ENCODE results near the gene SAMD1. TPM values are rescaled to one million over a fixed set of nuclear protein-coding genes. Genes with fewer than 3 reads are reported as not detected.
"Not testable (repeated sequence)": the region's sequence is repeated elsewhere in the genome, so short reads cannot be mapped to it uniquely, and the experiment has no call there.

SAMD1 gene
- total RNA-seq, 1 donor, result 40.4 TPM

GRCh38 chr19:14050512-14050911, 40.0 kb downstream of the SAMD1 start:
- H3K4me3 ChIP-seq (ENCODE audit: low read depth, low read length), result no peak overlapping the region
- DNase-seq (ENCODE audit: low read depth), result no peak
- TF ChIP-seq CTCF (IDR thresholded peaks at IDR 0.05; ENCODE audit: insufficient read depth, low read length), result no peak

GRCh38 chr19:14048443-14049153, 42.0 kb downstream of the SAMD1 start:
- peak; percentile 86 for TF ChIP-seq CTCF (IDR thresholded peaks at IDR 0.05; ENCODE audit: insufficient read depth, low read length)
- no peak overlapping the region for H3K4me3 ChIP-seq (ENCODE audit: low read depth, low read length)
- DNase-seq (ENCODE audit: low read depth), result no peak

GRCh38 chr19:14047866-14048265, 42.7 kb downstream of the SAMD1 start:
- H3K4me3 ChIP-seq (ENCODE audit: low read depth, low read length); DNase-seq (ENCODE audit: low read depth): not testable (repeated sequence)

- not testable (repeated sequence) for H3K4me3 ChIP-seq (ENCODE audit: low read depth, low read length)
- peak; percentile 56 for TF ChIP-seq CTCF (IDR thresholded peaks at IDR 0.05; ENCODE audit: insufficient read depth, low read length)
- peak; percentile 69 for DNase-seq (ENCODE audit: low read depth)
Observed at GRCh38 chr19:14042659-14043608, 47.6 kb downstream of the SAMD1 start.

GRCh38 chr19:14039181-14039580, 51.4 kb downstream of the SAMD1 start:
- H3K4me3 ChIP-seq (ENCODE audit: low read depth, low read length), result no peak overlapping the region
- no peak for DNase-seq (ENCODE audit: low read depth)
- no peak for TF ChIP-seq CTCF (IDR thresholded peaks at IDR 0.05; ENCODE audit: insufficient read depth, low read length)

Other genes starting within 250 kb of the SAMD1 start
- gene NANOS3, start 213.6 kb downstream of the SAMD1 start, total RNA-seq (ENCODE audit: low replicate concordance), result 0.27 TPM in 1 of 2 replicates, not detected in the other
- gene BRME1, start 184.6 kb downstream of the SAMD1 start, total RNA-seq (ENCODE audit: low replicate concordance), result 1.5 and 1.8 TPM in 2 replicates
- 12.5 and 16.6 TPM in 2 replicates for gene CC2D1A, start 184.6 kb downstream of the SAMD1 start, total RNA-seq (ENCODE audit: low replicate concordance)
- 0.90 and 1.6 TPM in 2 replicates for gene PODNL1, start 152.3 kb downstream of the SAMD1 start, total RNA-seq (ENCODE audit: low replicate concordance)
- 8.3 and 12.7 TPM in 2 replicates for gene DCAF15, start 138.2 kb downstream of the SAMD1 start, total RNA-seq (ENCODE audit: low replicate concordance)
- 3.4 and 3.6 TPM in 2 replicates for gene RFX1, start 84.4 kb downstream of the SAMD1 start, total RNA-seq (ENCODE audit: low replicate concordance)
- gene RLN3, start 62.6 kb downstream of the SAMD1 start, total RNA-seq (ENCODE audit: low replicate concordance), result not detected in 2 replicates
- gene IL27RA, start 59.0 kb downstream of the SAMD1 start, total RNA-seq (ENCODE audit: low replicate concordance), result 0.63 and 0.82 TPM in 2 replicates
- 0.16 TPM in 1 of 2 replicates, not detected in the other for gene PALM3, start 28.7 kb downstream of the SAMD1 start, total RNA-seq (ENCODE audit: low replicate concordance)
- gene MISP3, start 18.0 kb downstream of the SAMD1 start, total RNA-seq (ENCODE audit: low replicate concordance), result 0.72 TPM in 1 of 2 replicates, not detected in the other
- 0.27 TPM in 1 of 2 replicates, not detected in the other for gene C19orf67, start 5.0 kb downstream of the SAMD1 start, total RNA-seq (ENCODE audit: low replicate concordance)
- 13.8 and 44.0 TPM in 2 replicates for gene PRKACA, start 27.0 kb upstream of the SAMD1 start, total RNA-seq (ENCODE audit: low replicate concordance)
- 1.7 and 32.3 TPM in 2 replicates for gene ASF1B, start 45.8 kb upstream of the SAMD1 start, total RNA-seq (ENCODE audit: low replicate concordance)
- gene ADGRL1, start 115.4 kb upstream of the SAMD1 start, total RNA-seq (ENCODE audit: low replicate concordance), result 6.0 and 14.3 TPM in 2 replicates